T47D (cell line): ENCODE results near the gene VSNL1.
A peak's percentile ranks its signal among the peaks of the same experiment; 100 is the strongest.

ENCODE experiments used
- DNase-seq, 2 experiments: peaks; one replicate each; pipeline versions ENCODE4 v3.0.0 to v3.0.0-alpha.2; 2011 to 2012; ENCODE audit warnings: low read depth in 1 of 2, low spot score in 1 of 2
- JUND ChIP-seq: IDR thresholded peaks from 2 replicates; pipeline ENCODE4 v1.6.1; 2012; ENCODE audit warnings: low read depth
- in situ Hi-C: cut with HindIII; loops from 2 replicates; pipeline ENCODE4 v1.10.0; 2016; ENCODE audit warnings: low sequenced_read_pairs, low pct_unique_long_range_greater_than_20kb

The VSNL1 gene

DNA sequence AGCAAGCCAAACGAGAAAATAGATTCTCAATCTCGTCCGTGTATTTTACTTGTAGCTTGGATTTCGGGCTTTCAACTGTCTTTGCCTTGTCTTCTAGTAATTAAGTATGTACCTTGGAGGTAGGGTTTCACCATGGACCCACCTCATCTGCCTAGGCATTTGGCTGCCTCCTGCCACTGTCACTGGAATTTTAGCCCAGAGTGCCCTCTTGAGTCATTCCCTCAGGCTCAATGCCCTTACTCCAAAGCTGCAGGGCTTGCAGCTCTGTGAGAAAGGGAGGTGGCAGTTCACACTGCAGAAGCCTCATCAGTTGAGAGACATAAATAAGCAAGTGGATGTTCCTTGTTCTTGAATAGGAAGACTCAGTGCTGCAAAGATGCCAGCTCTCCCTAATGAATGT lies 89.6 kb downstream of the VSNL1 start:
- in situ Hi-C loops: no loop called here
- DNase-seq: no peak
- no peak for TF ChIP-seq JUND

DNA sequence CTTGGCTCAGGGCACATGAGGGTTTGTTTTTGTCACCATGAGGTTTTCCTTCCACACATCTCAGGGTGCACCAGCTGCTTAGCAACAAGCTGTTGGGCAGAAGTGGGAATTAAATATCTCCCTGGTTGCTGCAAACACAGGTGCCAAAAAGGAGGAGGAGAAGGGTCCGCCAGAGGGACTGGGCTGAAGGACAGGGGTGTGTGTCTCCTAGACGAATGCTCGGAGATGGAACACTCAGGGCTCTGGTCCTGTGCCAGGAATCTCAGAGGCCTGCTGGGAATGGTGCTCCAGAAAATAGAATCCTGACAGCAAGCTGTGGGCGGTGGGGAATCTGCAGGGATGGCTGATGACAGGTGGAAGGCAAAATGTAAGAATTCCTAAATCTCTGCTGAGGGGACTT lies 94.5 kb downstream of the VSNL1 start:
- DNase-seq: no peak
- in situ Hi-C loops: no loop called here

DNA sequence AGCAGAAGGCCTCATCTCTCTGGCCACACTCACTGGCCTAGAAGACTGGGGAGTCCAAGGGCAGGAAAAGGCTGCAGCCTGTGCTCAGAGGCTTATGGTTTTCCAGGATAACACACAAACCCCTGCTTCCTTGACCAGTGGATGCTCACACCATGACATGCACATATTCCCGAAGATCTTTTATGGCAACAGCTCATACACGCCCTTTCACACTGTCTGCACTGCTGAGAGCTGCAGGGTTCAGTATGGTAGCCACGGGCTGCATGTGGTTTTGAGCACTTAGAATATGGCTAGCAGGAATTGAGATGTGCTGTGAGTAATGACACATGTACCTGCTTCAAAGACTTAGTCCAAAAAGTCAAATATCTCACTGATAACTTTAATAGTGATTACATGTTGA lies 95.8 kb downstream of the VSNL1 start:
- no peak for TF ChIP-seq JUND
- DNase-seq: no peak
- in situ Hi-C loops: no loop called here

More for the DNA sequence above, 94.5 kb downstream of the VSNL1 start:
- no peak for TF ChIP-seq JUND

DNA sequence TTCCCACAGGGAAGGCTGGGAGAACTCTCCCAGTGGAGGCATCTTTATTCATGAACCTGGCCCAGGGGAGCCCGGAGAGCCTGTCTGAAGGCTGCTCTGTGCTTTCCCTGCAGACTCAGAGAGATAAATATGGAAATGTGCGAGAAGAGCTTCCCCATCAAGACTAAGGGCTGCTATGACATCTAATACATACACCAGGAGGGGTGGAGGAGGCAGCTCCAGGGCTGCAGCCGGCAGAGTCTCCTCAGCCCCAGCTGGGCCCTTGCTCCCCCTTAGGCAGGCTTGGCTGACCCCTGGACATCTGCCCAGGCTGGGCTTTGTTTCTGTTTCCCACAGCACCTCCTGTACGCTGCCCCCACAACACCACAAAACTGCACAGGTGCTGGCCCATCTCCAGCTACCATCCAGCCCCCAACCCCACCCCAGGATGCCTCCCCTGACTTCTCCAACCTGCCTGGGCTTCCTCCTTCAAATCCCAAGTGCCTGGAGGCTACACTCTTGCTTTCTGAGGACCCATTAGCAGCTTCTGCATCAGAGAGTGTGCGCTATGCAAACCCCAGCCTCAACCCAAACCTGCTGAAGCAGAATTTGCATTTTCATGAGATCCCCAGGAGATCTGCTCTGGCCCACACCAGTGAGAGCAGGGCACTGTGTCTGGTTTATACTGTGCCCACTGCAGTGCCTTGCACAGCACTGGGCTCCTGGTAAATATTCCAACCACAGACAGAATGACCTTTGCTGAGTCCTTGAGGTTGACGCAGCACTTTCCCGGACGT lies 96.8 kb downstream of the VSNL1 start:
- DNase-seq: no peak
- in situ Hi-C loops: no loop called here
- TF ChIP-seq JUND: no peak

DNA sequence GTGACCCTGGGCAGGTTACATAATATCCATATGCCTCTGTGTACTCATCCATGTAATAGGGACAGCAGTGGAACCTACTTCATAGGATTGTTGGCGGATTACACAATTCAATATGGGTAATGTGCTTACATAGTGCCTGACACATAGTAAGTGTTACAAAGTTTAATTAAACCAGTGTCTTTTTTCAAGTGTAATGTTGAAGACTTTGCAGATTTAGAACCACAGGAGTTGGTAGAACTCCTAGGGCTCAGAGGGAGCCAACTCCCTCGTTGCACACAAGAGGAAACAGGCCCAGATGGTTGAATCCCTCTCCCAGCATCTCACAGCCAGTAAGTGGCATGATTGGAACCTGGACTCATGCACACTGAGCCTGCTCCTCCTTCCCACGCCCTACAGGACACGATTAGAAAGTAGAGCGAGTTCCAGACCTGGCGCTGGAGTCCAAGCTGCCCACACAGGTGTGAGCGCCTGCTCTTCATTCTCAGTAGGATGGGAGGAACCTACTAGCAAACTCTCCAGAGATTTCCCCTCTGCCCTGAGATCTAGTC lies 97.8 kb downstream of the VSNL1 start:
- in situ Hi-C loops: no loop called here
- no peak for DNase-seq

DNA sequence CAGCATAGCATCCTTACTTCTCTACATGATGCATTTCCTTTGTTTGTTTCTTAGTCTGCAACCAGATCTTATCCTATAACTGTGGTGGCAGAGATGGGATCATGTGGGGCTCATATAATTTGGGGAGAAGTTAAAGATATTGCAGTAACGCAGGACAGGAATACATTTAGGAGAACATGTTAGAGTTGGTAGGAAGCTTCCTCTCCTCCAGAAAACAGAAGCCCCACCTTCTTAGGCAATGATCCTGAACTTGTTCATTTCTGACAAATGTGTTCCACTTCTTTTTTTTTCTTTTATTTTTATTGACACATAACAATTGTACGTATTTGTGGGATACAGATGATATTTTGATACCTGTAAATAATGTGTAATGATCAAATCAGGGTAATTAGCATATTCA lies 99.9 kb downstream of the VSNL1 start:
- no peak for TF ChIP-seq JUND
- DNase-seq: no peak
- in situ Hi-C loops: no loop called here

More for the DNA sequence above, 97.8 kb downstream of the VSNL1 start:
- TF ChIP-seq JUND: no peak

DNA sequence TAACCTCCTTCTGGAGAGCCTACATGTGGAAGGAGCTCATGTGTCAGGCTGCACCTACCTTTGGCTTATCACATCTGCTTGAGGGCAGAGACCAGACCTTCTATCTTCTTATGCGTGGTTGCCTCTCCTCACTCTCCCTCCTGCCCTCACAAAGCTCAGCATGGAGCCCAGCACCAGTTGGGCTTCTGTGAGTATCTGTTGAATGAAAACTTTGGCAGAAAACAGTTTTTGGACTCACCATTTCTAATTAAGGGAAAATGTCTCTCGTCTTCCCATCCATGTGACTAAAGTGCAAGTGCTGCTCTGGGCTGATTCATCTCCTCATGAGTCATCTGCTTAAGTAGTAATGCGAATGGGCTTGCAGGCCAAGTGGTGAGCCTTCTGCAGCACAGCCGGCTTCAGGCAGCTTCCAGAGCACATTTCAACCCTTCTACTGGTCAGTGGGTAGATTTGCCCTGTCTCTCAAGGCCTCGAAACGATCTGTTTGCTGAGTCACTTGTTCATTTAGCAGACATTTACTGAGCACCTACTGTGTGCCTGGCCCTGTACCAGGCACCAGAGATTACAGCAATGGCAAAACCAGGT lies 102.6 kb downstream of the VSNL1 start:
- no peak for TF ChIP-seq JUND
- no peak for DNase-seq
- in situ Hi-C loops: no loop called here

DNA sequence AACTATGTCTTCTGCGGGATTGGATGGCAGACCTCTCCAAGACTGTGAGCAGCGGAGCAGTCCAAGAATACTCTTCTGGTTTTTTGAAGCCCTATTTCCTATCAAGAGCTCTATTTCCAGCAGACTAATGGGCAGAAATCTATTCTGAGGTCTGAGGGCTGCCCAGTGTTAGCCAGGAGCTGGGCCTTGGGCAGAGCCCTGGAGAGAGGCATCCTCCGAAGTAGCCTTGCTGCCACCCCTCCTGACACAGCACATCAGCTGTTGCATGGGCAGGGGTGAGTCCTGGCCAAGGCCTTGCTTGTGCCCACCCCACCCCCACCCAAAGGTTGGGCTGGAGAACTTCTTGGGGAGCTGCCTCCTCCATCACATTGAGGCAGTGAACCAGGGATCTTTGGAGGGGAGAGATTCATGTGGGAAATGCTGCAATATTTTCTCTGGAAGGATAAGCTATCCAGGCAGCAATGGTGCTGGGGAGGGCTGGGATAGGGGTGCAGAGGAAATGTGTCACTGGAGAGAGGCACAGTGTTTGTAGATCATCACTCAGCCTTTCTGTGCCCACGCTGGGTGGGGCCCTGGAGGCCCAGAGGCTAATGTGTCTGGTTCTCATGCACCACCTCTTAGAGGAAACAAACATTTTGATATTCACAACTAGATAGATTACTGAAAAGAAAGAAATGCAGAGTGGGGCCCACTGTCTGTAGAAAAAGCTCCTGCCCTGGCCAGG lies 104.7 kb downstream of the VSNL1 start:
- no peak for TF ChIP-seq JUND
- in situ Hi-C loops: no loop called here
- no peak for DNase-seq

DNA sequence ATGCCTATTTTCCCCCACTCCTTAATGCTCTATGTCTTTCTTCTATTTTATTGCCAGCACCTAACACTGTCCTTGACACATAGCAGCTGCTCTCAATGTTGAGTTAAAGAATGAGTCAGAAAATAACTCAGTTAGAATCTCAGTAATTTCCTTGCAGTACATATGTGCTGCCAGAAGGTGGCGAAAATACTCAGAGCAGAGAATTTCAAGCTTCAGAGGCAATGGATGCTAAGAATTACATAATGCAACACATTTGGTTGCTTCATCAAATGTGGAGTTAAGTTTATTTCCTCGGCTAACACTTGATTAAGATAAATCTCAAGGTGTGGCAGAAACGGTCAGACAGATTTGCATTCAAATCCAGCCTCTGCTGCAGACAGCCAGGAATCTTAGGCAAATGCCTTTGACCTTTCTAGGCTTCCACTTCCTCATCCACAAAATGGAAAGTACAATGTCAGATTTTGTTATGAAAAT lies 105.6 kb downstream of the VSNL1 start:
- TF ChIP-seq JUND: no peak
- DNase-seq: peak; percentile 4 to 68
- in situ Hi-C loops: no loop called here

DNA sequence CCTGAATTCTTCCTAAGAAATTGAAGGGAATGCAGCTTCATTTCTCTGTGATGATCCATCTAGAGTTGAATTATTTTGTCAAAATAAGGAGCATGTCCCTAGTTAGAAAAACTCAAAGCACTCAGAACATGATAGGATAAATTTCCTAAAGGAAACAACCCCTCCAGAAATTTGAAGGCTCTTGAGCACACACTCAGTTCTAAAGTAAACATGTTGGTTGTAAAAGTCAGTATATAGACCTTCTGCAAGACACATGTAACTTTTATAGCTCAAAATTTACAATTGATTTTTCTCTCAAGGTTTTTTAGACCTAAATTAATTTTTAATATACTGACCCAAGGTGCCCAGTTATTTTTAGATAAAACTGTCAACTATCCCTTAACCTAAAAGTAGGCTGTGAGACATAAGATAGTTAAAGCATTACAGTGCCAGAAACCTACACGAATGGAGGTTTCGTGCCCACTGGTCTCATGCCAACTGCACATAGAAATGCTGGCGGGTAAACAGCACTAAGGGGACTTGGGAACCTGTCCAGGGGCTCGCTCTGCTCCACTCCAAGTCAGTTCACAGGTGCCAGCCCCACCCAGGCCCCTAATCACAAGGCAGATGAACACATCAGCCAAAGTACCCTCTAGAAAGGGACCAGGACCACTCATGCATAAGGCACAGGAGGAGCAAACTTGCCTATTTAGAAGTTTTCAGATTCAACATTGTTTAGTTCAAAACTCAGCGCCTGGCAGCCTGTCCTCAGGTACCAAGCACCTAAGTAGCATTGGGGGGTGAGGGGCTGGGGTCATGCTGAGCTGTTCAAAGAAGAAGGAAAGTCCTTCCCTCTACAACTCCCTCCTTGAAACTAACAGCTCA lies 106.6 kb downstream of the VSNL1 start:
- DNase-seq: no peak
- in situ Hi-C loops: no loop called here
- TF ChIP-seq JUND: no peak

DNA sequence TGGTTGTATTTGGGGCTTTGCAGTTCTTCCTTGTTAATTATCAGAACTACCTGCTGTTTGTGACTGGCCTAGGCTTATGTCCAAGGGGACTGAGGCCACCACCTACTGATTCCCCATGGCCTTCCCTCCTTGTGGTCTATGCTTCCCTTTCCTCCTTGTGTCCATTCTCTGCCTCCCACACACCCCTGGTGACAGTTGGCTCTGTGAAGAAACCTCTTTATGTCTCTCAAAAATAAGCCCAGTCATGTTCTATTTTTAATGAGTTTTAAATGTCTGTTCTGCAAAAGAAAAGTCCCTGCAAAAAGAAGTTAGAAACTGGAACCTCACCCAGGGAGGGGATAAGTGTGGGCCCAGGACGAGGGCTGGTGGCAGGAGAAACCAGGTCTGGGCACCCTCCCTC lies 108.1 kb downstream of the VSNL1 start:
- in situ Hi-C loops: no loop called here
- DNase-seq: no peak
- no peak for TF ChIP-seq JUND

DNA sequence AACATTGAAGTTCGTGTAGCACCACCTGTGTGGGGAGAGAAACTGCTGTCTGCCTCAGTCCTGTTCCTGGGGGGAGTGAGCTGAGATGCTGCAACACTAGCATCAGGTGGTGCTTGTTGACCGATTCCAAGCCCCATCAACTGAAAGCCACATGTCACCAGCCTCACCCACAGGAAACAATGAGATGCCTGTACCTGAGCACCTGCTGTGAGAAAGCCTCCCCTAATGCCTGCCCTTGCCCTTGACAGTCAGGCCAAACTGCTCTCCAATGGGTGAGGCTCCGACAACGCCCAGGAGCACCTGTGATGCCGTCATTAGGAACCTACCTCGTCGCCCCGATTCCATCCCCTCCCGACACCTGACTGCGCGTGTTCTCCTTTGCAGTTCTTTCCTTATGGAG lies 108.5 kb downstream of the VSNL1 start:
- in situ Hi-C loops: no loop called here
- no peak for DNase-seq
- TF ChIP-seq JUND: no peak
